Epithelial cell of esophagus (primary cell): ENCODE measurements around the gene ASXL1.

Experiments used
- DNase-seq: peaks from one replicate; pipeline ENCODE4 v3.0.0; 2010; ENCODE audit warnings: low read depth
- H3K4me3 ChIP-seq: 2 replicates; pipeline ENCODE4 v1.5.1; 2011; ENCODE audit warnings: mild to moderate bottlenecking, low read length, control low read depth
- TF ChIP-seq, protein P1 (sequence below): IDR thresholded peaks from 2 replicates; pipeline ENCODE4 v1.5.1; 2011; ENCODE audit warnings: low read depth, mild to moderate bottlenecking, low read length, control low read depth, inconsistent platforms; ENCODE audit not compliant: insufficient read depth; ENCODE audit errors: missing control alignments

ASXL1 gene

DNA sequence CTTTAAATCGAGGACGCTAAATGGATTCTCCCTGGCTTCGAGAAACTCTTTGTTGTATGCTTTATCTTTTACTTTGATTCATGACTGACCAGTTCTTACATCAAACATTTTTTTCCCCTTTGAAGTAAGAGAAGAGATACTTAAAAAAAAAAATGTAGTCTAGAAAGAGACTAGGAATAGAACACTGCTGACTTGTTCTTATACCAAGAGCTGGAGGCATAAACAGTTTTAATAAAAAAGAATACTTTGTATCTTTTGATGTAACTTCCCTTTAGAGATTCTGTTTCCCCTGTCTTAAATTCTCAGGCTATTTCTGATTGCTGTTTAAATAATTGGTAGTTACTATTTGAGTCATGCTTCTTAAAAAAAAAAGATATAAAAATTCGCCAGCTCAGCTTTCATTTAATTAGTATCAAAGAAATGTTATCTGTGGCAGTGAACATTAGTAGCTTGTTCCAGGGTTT lies 4.8 kb downstream of the ASXL1 start:
- DNase-seq = no peak
- H3K4me3 ChIP-seq = no peak overlapping the region
- TF ChIP-seq, protein P1, sequence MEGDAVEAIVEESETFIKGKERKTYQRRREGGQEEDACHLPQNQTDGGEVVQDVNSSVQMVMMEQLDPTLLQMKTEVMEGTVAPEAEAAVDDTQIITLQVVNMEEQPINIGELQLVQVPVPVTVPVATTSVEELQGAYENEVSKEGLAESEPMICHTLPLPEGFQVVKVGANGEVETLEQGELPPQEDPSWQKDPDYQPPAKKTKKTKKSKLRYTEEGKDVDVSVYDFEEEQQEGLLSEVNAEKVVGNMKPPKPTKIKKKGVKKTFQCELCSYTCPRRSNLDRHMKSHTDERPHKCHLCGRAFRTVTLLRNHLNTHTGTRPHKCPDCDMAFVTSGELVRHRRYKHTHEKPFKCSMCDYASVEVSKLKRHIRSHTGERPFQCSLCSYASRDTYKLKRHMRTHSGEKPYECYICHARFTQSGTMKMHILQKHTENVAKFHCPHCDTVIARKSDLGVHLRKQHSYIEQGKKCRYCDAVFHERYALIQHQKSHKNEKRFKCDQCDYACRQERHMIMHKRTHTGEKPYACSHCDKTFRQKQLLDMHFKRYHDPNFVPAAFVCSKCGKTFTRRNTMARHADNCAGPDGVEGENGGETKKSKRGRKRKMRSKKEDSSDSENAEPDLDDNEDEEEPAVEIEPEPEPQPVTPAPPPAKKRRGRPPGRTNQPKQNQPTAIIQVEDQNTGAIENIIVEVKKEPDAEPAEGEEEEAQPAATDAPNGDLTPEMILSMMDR = no peak

DNA sequence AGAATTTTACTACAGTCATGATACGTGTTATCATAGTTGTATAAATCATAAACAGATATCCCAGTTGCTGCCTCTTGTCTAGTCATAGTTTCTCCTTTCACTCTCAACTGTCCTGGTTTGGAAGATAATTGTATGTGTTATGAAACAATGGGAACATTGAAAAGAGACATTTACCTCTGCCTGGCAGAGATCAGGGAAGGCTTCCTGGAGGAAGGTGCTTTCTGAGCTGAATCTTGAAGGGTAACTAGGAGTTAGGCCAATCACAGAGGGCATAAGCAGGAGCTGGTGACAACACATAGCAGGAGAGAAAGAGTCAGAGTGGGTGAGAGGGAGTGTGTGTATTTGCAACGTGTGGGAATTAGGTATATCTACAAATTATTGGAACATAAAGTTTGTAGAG lies 5.4 kb downstream of the ASXL1 start:
- DNase-seq = no peak
- H3K4me3 ChIP-seq = no peak overlapping the region
- TF ChIP-seq, protein P1 = no peak

DNA sequence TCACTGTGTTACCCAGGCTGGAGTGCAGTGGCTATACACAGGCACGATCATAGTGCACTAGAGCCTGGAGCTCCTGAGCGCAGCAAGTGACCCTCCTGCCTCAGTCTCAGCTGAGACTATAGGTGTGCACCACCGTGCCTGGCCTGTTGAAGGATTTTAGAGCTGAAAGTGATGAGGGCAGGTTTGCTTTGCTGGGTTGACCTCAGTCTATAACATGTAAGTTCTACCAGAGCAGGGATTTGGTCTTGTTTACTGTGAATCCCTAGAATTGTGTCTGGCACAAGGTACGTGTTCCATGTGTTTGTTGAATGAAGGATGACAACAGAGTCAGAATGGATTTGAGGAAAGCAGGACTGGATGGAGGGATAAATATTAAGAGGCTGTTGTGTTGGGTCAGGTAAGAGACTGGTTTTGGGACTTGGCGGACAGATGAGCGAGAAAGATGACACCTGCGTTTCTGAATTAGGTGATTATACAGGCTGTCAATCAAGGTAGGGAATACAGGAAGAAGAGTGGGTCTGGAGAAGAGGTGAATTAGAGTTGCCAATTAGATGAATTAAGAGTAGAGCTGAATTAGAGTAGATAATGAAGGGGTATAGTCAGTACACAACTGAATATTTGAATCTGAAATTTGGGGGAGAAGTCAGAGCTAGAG lies 6.5 kb downstream of the ASXL1 start:
- TF ChIP-seq, protein P1 = no peak
- H3K4me3 ChIP-seq = no peak overlapping the region
- no peak for DNase-seq

DNA sequence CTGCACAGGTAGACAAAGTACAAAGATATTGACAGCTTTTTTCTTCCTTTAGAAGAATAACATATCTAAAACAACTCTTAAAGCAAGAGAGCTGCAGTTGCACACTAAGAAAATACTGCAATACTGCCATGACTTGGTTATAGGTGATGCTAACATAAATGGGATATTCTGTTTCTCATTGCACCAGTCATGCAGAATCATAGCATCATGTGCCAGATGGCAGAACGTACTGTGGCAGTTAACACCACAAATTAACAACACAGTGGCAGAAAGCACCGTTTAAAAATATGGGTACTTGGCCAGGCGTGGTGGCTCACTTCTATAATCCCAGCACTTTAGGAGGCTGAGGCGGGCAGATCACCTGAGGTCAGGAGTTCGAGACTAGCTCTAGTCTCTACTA lies 7.4 kb downstream of the ASXL1 start:
- TF ChIP-seq, protein P1 = no peak
- no peak for DNase-seq
- no peak overlapping the region for H3K4me3 ChIP-seq

DNA sequence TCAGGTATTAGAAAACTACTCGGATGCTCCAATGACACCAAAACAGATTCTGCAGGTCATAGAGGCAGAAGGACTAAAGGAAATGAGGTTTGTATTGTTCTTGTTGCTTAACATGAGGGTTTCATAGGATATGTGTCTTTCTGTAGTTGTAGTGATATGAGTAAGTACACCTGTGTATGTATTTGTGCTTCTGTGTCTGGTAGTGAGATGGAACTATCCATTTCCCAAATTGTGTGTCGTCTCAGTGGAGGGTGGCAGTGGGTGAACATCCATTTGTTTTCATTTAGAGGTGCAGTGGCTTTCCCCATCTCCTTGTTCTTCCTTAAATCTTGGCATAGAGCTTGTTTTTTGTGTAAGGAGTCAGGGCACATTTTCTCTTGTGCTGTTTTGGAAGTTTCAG lies 8.2 kb downstream of the ASXL1 start:
- H3K4me3 ChIP-seq = no peak overlapping the region
- no peak for DNase-seq
- TF ChIP-seq, protein P1 = no peak

DNA sequence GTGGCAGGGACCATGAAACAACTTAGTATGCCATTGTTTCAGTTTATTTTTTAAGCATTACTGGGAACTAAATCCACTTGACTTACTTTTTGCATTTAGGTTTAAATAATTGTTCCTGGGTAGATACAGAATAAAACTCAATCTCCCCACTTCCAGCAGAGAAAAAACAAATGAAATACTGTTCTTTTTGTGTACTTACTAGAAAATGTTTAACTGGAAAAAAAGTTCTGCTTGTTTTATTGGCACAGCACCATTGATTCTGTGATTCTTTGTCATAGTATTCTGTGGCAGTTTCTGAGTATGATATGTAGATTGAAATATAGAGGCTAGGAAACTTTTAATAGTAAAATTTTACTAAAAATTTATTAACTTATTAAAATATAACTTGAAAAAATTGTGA lies 10.2 kb downstream of the ASXL1 start:
- no peak overlapping the region for H3K4me3 ChIP-seq
- DNase-seq = no peak
- TF ChIP-seq, protein P1 = no peak

DNA sequence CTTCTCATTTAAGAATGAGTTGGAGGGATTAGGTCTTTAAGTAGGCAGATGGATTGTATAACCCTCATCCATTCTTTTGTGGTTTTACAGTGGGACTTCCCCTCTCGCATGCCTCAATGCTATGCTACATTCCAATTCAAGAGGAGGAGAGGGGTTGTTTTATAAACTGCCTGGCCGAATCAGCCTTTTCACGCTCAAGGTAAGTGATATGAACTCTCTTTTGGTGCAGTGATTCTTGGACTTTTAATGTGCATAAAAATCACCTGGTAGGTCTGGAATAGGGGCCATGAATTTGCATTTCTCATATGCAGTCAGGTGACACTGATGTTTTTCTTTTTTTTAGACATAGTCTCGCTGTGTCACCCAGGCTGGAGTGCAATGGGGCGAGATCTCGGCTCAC lies 10.8 kb downstream of the ASXL1 start:
- TF ChIP-seq, protein P1 = no peak

More for the DNA sequence above, 10.8 kb downstream of the ASXL1 start:
- DNase-seq = no peak
- H3K4me3 ChIP-seq = no peak overlapping the region
